ENCODE results near the gene HS1BP3.
A peak's percentile ranks its signal among the peaks of the same experiment; 100 is the strongest.

The HS1BP3 gene, protein sequence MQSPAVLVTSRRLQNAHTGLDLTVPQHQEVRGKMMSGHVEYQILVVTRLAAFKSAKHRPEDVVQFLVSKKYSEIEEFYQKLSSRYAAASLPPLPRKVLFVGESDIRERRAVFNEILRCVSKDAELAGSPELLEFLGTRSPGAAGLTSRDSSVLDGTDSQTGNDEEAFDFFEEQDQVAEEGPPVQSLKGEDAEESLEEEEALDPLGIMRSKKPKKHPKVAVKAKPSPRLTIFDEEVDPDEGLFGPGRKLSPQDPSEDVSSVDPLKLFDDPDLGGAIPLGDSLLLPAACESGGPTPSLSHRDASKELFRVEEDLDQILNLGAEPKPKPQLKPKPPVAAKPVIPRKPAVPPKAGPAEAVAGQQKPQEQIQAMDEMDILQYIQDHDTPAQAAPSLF

DNA sequence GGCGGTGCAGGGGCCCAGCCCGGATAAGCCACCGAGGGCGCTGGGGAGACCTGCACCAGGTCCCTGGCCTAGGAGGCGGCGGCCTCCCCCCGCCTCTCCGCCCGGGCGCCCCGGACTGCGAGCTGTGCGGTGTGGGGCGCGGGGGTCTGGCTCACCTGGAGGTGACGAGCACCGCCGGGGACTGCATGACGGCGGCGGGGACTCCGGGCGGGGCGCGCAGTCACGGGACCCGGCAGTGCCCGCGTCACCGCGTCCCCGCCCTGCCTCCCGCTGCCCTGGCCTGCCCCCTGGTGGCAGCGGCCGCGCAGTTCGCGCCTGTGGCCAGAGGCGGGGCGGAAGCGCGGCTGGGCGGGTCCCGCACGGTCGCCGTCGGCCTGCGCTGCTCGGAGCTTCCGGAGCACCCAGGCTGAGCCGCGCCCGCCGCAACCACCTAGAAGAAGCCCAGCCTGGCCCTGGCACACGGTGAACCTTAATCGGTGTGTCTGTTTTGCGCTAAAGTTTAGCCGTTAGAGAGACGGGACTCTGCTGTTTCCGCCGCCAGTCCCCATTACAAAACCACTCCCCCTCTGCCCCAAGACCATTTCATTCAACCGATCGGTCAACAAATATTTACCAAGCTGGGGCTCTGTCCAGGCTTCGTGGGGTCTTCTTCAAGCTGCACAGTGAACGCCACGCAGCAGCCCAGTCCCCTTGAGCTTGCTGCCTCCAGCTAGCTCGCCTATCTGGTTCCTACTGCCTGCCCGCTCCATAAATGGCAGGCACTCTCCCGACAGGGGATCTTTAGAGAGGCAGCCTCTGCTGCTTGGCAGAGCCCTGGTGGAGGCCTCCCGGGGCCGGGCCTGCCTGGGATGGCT, at the start of gene HS1BP3:
Gene HS1BP3 (minus strand): TSS at position 222 of the 854 bp plus-strand sequence. CDS start 35 bp downstream, at position 187.
- peak in 49 of 51 donors; percentile 16 to 94 (median 78) for DNase-seq

DNA sequence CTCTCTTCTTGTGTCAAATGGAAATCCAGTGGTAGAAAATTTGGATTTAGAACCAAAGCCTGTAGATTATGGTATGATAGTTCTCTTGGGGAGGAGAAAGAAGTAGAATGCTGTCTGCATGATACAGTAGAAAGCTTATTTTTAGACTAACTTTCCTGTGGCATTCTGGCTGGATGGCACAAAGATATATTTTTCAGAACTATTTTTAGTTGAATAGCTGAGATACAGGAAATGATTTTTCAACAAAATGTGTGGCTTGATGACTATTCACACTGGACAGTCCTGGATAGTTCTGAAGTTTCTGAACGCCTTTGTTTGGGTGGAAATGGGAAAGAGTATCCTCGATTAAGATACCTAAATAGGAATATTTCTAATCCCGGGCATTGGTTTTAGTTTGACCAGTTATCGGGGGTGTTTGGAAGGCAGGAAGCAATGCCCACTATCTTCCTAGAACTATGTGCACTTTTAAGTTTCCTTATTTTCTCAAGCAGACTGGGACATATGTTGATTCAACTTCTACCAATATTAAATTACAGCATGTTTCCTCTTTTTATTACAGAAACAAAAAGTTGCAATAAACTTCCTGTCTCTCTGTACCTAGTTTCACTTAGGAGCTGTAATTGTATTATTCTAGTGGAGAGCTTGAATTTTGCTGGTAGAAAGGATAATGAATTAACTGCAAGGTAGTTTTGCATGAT, 48.2 kb upstream of the HS1BP3 start:
- no peak for DNase-seq

DNA sequence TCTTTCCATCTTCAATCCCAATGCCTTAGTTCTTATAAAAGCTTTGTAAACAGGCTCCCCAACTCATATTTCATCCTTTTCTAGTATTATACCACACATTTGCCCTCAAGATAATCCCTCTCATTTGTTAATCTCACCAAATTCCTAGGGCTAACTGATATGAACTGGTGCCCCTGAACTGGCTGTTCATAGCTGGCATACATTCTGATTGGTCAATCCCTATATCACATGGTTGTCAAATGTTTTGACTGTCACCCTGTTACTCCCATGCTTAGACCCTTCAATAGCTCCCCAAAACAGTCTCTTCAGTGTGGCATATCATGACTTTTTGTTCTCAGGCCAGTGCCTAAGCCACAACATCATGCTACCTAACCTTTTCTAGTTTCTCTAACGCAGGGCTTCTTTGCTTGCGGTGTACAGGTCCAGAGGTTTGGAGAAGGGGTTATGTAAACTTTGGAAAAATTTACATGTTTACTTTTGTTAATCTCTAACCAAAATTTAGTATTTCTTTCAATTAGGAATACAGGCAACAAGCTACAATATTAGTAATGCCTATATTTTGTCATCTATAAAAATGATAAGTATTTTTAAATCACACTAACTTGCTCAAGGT, 46.5 kb upstream of the HS1BP3 start:
- no peak for DNase-seq

DNA sequence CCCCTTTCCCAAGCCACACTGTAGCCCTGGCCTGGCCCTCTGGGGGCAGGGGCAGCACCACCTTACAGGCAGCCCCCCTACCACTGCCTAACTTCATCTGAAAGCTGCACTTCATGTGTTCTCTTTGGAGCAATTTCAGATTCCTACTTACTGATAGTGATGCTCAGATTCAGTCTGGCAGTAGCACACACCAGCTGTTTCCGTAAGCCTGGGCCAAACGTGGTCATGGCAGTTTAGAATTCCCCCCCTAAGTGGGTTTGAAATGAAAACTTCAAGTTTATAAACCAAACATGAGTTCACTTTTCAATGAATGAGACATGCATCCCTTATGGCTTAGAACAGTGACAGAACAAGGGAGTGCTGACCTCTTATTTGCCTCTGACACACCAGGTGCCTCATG, 45.5 kb upstream of the HS1BP3 start:
- no peak for DNase-seq

DNA sequence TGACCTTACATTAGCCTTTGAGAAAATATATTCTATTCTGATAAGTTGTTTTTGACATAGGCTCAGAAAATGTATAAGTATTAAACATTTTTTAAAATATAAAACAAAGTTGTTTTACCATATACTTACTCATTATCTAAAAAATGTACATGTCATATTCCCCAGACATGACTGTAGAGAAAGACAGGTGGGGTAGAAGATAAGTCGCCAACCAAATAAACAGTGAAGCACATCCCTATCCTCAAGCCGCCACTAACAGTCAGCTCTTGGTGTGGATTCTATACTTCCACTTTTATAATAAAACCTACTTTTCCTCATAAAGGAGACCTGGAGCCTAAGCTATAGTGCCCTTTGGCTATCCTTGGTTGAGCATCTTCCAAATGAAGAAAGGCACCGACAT, 42.4 kb upstream of the HS1BP3 start:
- no peak for DNase-seq

DNA sequence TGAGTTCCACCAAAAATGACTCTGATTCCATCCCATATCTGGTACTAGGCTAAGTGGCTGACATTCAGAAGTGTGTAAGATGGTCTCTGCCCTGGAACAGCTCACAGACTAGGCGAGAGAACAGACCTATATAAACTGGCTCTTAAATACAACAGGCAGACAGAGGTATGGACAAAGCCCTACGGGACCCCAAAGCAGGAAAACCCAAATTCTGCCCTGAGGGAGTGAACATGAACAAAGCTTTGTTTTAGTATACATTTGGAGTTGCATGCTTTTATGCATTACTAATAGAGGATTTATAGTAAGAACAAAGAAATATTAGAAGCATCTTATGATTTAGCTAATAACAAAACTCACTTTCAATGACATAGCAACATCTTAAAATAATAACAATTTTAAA, 41.2 kb upstream of the HS1BP3 start:
- DNase-seq: no peak

DNA sequence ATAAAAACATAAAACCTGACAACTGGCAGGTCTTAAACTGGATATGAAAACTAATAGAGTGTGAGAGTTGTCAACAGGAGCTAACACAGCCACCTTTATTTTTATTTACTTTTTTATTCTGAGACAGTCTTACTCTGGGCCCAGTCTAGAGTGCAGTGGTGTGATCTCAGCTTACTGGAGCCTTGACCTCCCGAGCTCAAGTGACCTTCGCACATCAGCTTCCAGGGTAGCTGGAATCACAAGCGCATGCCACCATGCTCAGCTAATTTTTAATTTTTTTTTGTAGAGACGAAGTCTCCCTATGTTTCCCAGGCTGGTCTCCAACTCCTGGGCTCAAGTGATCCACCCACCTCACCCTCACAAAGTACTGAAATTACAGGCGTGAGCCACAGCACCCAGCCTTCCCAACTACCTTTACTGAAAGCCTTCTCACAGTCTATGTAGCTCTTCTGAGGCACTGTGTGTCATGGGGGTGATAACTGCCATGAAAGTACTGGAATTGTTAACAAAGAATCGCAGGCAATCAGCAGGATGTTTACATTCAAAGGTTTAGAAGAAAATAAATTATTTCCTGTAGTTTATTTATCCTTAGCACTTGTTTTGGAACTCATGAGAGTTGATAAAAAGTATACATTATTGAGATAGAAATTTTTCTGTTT, 40.3 kb upstream of the HS1BP3 start:
- DNase-seq: no peak

DNA sequence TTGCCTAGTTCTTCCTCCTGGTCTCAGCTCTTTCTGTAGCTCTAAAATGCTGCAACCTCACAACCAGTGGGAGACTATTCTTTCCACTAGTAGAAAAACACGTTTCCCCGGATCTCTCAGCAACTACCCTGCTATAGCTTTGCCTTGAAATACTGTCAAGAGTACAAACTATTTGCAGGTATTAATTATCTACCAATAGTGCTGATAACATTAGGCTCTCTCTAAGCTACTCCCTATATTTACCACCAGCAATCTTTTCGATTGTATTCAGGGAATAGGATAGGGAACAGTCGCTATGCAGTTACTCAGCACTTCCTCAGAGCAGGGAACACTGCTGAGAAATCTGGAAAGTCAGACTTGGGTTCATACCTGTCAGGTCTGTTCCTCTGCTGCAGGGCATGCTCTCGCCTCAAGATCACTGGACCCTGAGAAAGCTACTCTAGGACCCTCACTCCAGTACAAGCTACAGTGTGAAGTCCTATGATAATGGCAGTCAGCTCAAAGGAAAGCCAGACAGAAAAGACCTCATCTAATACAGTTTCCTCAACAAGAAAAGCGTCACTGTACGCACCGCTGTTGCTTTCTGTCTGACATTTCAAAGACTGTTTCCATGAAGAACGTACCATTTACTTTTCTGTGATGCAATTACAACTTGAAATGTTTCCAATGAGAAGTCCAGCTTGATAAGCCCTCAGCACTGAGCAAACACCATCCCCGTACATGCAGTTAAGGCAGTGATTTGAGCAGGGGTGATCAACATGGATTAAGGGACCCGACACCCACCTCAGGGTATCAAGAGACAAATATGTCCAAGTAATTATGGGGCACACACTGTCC, 38.7 kb upstream of the HS1BP3 start:
- DNase-seq: no peak

DNA sequence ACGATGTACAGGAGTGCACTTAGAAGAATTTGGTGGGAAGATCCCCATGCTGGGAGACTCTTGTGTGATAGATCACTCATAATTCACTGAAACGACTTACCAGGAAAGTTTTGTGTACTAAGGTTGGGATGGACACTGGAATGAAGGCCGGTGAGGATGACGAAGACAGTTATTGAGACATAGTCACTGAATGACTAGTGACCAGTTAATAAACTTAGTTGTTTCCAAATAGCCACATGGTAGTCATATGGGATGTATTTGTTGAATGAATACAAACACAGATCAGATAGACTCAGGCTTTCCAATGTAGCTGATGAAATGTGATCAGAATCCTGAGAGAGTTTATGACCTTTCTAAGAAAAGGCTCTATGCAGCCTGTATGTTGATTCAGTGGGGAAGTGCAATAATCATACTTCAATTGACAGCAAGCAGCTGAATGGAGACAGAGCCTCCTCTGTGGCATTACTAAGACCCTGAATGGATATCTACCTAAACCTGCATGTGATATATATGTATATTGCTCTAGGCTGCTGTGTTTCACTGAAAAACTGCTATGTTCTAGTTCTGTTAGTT, 36.4 kb upstream of the HS1BP3 start:
- no peak for DNase-seq

DNA sequence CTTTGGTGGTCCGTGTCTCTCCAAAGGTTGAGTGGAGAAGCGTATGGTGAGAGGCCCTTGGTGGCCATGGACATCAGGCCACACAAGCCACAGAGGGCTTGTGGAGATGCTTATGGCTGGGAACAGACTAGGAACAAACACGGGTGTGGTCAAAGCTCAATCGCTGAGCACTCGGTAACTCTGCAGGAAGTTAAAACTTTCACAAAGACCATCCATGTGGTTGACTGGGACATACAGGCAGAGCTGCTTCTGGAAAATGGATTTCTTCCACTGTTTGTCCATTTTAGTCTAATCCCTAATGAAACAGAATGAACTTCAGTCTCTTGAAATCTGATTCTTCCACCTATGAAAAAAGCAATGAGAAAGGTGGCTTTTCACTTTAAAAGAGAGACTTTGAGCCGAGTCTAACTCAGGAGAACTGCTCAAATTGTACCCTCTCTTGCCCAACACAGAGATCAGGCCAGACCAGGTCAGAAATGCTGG, 33.7 kb upstream of the HS1BP3 start:
- no peak for DNase-seq

DNA sequence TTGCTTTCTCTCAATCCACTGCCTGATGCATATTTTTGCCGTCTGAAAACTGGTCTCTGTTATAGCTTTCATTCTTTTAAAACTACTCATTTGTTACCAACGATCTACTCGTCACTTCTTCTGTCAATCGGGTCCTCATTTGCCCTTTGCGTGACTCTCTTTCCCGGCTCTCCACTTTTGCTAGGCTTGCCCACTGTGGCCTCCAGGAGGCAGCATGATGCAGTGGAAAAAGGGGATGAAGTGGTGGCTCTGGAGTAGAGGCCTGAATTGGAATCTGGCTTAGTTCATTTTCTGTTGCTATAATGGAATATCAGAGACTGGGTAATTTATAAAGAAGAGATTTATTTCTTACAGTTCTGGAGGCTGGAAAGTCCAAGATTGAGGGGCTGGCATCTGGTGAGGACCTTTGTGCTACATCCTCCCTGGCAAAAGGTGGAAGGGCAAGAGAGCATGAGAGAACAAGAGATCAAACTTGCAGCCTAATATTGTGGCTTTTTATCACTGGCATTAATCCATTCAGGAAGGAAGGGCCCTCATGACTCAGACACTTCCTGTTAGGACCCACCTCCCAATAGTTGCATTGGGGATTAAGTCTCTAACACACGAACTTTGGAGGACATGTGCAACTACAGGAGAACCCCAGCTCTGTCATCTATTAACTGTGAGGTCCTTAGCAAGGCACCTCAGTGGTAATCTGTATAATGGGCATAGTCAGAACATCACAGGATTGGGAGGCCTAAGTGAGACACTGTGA, 31.4 kb upstream of the HS1BP3 start:
- no peak for DNase-seq

DNA sequence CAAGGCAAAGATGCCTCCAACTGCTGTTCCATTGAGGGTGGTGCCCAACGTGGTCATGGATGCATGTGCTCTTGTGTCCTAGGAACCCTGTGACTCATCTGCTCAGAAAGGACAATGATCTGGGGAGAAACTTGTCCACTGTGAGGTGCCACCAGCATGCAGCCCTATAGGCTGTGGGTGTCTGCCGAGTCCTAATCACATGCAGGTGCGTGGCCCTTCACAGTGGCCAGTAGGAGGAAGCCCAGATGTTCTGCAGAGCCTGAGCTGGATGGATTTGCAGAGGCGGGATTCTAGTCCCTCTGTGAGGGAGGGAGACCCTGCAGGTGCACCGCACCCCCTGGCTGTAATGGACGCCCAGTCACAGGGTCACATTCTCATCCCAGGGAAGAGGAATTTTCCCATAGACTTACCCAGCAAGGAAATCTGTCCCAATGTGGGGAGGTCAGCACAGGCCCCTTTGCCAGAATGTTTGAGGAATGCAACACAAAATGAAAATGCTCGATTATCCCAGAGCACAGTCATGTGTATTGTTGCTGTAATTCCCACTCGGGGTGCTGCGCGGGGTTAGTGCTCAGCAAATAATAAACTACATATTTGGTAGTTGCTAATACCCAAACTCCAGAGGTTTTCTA, 30.0 kb upstream of the HS1BP3 start:
- DNase-seq: no peak

DNA sequence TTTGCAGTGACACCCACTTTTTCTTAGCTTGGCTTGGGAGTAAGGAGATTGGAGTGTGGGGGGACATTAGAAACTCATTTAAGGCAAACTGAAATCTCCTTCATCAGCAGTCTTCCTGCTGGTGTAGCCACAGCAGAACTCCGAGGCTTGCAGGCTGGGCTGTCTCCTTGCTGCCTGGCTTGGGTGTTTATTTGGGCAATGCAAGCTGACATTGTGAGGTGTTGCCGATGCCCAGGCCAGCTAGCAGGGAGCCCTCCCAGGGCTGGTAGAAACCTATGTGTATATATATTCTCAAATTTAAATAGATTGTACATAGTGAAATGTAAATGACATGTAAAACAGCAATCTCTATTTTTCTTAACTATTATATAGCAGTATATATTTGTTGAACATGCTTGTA, 27.9 kb upstream of the HS1BP3 start:
- no peak for DNase-seq

DNA sequence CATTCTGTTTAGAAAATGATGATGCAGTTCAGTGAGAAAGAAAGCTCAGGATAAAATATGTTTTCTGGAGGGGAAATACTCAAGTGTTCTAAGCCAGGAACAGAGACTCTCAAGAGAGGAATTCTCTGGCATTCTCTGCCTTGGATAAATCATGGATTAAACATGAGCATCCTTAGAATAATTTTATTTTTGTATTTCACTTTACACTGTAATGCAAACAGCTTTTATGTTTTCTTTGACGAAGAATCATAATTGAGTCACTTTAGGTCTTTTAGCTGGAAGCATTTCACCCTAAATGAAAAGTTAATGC, 27.1 kb upstream of the HS1BP3 start:
- no peak for DNase-seq

DNA sequence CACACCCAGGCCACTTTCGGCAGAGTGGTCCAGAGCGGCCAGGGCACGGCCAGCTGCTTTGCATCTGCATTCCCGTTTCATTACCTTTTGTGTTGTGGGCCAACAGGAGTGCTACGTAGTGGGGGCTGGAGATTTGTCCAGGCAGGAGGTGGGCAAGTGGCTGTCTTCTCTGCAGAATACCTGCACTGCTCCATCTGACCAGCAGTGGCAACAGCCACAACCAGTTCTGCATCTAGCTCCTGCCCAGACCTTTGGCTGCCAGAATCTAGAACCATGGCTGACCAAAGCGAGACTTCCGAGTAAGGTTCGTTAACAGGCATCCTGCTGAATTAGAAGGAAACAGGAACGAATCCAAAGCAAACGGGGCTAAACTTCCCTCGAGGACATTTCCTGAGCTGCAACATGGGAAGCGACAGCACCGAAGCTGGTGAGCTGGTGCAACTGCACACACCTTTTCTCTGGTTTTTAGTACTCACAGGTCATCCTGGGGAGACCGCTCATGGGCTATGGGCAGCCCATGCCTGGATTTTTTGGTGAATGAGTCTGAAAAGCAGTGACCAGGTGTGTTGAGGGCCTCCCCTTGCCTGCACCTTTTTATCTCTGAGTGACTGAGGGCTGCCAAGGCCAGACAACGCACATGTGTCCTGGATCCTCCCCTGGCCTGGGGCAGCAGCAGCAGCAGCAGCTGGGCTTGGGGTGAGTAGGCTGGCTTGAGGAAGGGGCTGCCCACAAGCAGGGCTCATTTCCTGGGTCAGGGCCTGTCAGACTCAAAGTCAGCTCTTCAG, 26.6 kb upstream of the HS1BP3 start:
- DNase-seq: no peak

DNA sequence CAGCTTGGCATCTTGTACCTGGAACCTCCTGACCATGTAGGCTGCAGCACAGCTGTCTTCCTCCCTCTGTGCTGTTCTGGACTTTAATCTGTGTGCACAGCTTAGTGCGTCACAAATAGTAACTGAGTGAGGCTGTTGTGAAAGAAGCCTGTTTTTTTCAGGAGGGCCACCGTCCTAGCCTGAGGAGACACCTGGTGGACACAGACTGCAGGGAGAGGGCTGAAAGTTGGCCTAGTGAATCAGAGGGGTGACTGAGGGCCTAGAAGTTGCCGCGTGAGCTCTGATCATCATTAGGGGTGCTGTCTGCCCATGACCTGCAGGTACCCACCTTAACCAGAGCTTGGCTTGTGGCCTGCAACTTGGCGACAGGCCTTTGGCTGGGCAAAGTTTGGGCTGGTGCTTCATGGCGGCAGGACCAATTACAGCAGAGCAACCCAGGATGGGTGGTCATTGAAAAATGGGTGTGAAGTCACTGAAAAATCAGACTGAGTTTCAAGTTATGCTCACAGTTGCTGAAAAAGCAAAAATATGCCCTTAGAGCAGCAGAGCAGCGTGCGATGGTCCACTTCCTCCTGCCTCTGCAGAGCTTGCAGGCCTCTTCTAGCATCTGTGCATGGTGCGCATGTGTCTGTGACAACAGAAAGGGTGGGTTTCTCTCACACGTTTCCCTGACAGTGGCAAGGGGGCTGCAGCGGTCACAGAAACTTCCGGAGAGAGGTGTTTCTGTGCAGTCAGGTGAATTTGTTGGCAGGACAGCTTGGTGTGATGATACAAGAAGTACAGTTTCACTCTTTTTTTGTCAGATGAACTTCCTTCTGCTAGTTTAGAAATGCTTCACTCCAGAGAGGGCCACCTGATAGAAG, 25.7 kb upstream of the HS1BP3 start:
- DNase-seq: no peak

Measured in hypothalamus (tissue), 51 donors.